Activated naive CD8-positive, alpha-beta T cell treated with anti-CD3 and anti-CD28 coated beads, Interleukin-2, amount 50 U/mL, for 16 hours (primary cell): ENCODE results near the gene RAD51D.
A peak's percentile ranks its signal among the peaks of the same experiment; 100 is the strongest.
"Not testable (repeated sequence)": the region's sequence is repeated elsewhere in the genome, so short reads cannot be mapped to it uniquely, and the experiment has no call there.

Source experiments
- DNase-seq: peaks from one replicate; pipeline ENCODE4 v3.0.0-alpha.2; 2020; ENCODE audit warnings: low read depth, low spot score

Gene RAD51D

DNA sequence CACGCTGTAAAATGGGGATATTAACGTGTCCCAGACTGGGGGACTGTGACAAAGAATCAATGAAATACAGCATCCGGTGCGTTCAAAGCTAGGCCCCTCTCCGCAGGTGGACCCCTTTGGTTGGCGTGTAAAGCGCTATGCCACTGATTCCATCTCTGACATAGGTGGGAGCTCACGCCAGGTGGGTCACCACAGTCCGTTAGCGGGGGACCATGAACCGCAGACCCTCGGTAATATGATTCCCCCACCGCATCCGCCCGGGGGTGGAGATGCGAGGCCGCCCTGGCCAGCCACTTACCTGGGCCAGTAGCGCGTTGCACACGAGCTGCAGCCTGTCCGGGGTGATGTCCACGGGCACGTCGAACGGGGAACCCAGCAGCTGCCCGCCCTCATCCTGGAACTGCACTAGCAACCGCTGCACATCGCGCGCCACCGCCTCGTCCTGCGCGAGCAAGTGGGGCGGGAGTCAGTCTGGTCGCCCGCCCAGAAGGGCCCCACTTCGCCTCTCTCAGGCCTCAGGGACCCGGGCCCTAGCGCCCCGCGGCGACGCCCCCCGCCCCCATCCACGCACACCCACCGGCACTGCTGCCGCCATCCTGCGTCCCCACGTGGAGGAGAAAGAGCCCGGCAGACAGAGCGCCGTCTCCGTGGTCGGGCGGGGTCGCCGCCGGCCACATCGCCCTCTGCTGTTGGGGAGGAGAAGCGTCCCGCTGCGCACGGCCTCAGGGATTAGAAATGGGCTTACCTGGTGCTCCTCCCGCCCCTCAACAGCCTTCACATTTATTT is 22.2 kb upstream of the RAD51D start, which contains the start of gene NLE1:
NLE1 (minus strand) TSS at position 623 of the 786 bp plus-strand sequence; CDS start at position 595, 28 bp downstream.
- DNase-seq, result peak; percentile 77

DNA sequence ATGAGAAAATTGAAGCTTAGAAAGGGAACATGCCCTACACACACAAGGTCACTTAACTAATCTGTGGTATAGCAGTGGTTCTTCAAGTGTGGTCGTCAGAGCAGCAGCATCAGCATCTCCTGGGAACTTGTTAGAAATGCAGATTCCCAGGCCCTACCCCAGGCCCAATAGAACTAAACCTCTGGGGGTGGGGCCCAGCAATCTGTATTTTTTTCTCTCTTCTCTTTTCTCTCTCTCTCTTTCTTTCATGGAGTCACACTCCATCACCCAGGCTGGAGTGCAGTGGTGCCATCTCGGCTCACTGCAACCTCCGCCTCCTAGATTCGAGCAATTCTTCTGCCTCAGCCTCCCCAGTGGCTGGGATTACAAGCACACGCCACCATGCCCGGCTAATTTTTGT is 18.6 kb upstream of the RAD51D start:
- DNase-seq, result no peak

DNA sequence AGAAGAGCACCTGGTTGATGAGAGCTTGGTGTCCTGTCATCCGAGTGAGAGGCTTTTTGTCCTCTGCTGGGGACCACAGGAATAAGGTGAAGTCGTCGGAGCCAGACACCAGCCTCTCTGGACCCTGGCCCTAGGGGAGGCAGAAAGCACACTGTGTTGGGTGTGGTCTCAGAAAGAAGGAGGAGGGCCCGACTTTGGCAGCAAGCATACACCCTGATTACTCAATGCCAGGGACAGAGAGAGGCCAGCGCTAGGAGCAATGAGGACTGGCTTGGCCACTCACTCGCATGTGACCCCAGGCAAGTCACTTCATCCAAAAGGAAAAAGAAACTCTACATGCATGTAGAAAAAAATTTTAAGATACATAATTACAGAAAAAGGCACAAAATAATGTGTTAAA is 15.7 kb upstream of the RAD51D start:
- no peak for DNase-seq

DNA sequence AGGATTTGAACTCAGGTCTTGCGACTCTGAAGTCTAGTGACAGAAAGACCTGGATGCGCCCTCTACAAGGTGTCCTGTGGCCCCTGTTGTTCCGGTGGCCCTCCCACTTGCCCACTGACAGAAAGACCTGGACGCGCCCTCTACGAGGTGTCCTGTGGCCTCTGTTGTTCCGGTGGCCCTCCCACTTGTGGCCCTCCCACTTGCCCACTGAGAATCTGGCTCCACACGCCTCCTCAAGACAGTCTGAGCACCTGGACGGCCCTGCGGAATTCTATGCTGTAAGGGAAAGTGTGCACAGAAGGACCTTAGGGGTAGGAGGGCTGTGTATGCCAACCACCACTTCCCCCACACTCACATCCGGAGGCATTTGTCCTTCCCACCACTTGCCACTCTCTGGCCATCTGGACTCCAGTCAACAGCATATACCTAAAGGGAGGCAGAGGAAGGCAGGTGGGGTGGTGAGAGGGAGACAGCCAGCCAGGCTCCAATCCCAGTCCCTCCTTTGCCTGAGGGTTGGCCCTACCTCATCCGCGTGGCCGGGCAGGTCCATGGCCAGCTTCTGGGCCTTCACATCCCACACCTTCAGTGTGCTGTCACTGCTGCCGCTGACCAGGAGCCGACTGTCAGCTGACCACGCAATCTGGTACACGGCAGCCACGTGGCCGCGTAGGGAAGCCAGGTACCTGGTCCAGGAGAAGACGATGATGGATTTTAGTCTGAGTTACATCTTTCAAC is 13.3 kb upstream of the RAD51D start:
- DNase-seq, result no peak

DNA sequence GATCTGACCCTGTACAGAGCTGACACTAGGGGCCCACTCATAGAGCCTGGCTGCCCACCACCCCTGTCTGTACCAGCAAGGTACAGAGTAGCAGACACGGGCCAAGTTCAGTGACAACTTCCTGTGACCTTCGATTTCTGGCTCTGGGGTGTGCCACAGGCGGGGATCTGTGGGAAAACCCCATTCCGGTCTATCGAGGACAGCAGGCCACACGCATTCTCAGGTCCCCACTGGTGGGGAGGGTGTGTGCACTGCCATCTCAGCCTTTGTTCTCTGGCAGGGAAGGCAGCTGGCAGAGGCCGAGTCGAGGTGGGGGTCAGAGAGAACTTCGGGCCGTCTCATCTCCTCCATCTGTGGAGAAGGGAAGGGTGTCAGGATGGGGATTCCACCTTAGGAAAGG is 12.4 kb upstream of the RAD51D start:
- DNase-seq, result no peak

DNA sequence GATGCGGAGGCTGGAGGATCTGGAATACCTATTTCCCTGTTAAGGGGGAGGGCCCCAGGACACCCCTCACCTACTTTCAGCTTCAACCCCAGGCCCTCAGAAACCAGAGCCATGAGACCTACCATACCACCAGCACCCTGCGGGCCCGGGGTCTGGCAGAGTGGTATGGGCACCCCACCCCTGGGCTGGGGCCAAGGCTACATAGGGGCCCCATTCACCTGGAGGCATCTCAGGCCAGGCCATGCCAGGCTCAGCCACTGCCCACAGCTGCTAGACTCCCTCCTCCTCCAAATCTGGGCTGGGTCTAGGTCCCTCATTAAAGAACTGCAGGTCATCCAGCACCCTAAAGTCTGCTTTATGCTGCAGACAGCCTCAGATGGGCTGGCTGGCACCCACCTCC is 10.7 kb upstream of the RAD51D start:
- DNase-seq, result no peak

DNA sequence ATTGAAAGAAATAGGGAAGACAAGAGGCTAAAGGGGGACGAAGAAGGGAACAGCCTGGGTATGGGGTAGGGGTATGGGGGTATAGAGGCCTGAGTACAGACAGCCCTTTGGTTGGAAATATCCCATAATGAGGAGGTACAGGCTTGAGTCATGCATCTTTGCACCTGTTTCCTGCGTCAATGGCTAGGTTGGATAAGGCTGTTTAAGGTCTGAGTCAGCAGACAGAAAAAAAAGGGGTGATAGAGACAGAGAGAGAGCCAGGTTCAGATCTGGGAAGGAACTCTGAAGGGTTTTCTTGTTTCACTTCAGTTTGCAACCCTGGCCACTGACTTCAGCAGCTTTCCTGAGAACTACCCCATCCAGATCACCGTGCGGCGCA is 10.3 kb upstream of the RAD51D start:
- DNase-seq, result no peak

DNA sequence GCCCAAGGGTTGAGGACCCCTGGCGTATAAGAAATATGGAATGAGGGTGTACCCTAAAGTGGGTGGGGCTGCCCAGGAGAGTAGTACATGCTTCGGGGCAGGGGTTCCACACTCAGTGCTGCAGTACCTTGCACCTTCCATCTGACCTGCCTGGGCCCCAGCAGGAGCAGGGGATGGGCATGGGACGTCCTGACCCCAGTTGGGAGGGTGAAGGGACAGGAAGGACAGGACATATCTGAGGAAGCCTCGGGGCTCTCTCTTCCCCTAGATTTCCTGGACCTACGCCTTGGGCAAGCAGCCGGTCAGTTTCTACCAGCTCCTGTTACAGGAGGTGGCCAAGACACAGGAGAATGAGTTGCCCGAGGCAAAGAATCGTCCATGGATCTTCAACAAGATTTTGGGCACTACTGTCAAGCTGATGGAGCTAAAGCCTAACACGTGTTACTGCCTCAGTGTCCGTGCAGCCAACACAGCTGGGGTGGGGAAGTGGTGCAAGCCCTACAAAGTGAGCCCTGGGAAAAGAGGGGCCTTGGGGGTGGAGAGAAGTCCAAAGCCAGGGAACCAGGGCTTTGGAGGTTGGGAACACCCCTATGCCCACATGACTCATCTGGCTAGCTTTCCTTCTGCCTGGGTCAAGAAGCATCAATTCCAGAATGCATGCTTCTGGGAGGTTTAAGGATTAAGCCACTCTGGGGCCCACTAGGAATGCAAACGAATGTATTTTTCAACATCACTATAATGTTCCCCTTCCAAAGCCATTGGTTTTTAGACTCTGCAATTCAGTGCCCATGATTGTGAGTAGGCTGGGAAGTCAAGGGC is 9.7 kb upstream of the RAD51D start:
- DNase-seq, result no peak

DNA sequence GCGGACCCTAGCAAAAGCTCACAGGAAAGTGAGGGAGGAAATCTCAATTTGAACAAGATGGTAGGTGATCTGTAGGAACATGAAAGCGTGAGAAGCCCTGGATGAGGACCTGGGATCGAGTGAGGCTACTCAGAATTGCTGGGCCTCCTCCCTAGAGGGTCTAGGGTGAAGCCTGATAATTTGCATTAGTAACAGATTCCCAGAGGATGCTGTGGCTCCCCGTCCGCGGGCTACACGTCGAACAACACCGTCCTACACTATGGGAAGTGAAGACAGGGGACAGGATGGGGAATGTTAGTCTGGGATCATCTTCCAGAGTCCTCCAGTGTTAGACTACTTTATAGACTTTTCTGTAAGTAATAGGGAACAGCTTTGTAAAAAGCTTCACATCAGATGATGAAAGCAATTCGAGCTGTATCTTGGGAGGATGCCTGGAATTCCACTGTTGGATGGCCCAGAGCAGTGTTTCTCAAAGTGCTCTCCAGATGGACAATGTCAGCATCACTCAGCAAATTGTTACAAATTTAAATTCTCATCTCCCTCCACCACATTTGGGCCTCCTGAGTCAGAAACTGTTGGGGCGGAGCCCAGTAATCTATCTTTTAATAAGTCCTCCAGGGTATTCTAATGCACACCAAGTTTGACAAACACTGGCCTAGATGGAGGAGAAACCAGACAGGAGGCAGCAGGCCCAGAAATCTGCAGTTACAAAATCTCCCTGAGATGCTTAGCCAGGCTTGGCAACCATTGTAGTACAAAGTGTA is 8.3 kb upstream of the RAD51D start:
- no peak for DNase-seq

DNA sequence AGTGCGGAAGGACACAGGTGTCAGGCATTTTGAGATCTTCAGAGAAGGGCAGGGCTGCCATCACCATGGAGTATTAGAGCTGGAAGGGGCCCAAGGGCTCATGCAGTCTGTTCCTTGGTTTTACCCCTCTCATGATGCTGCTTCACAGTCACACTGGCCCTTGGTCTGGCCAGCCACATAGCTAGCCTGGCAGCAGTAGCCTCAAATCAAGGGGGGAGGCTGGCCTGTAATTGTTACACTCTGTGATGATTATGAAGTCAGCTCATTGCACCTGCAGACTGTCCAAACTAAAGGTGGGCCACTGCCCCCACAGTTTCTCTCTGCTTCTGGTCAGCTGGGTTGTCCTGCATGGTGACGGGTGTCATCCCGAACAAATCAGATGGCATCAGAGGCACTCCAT is 1.7 kb upstream of the RAD51D start, which contains the start of gene FNDC8:
FNDC8 (plus strand) TSS at position 301 of the 400 bp plus-strand sequence; CDS start at position 380, 79 bp downstream.
- no peak for DNase-seq

DNA sequence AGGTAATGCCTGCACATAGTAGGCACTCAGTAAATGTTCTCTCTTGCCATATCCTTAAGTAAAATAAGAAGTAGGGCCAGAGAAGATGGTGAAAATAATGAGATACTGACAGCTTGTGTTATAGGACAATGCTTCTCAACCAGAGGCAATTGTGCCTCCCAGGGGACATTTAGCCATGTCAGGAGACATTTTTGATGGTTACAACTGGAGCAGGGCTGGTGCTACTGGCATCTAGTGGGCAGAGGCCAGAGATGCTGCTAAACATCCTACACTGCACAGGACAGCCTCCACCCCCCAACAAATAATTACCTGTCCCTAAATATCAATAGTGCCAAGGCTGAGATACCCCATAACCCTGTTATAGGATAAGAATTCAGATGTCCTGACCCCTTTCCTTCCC is 1.7 kb downstream of the RAD51D start:
- no peak for DNase-seq

DNA sequence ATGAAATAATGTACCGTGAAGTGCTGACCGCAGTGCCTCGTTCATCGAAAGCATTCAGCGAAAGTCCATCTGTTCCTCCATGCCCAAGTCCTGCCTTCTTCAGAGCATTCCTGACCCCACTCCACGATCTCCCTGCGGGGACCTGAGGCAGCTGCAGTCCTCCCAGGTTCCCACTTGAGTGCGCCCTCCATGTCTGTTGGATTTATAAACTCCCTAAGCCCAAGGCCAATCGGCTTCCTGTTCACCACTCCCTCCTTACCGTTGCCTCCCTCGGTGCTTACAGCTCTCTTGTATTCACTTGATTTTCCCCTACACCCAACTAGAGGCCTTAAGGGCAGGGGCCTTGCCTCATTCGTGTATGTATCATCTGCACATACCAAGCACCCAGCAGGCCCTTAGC is 2.8 kb downstream of the RAD51D start:
- DNase-seq, result no peak

DNA sequence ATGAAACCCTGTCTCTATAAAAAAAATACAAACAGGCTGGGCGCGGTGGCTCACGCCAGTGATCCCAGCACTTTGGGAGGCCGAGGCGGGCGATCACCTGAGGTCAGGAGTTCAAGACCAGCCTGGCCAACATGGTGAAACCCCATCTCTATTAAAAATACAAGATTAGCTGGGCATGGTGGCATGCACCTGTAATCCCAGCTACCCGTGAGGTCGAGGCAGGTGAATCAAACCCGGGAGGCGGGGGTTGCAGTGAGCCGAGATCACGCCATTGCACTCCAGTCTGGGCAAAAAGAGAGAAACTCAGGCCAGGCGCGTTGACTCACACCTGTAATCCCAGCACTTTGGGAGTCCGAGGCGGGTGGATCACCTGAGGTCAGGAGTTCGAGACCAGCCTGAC is 8.9 kb downstream of the RAD51D start:
- not testable (repeated sequence) for DNase-seq

DNA sequence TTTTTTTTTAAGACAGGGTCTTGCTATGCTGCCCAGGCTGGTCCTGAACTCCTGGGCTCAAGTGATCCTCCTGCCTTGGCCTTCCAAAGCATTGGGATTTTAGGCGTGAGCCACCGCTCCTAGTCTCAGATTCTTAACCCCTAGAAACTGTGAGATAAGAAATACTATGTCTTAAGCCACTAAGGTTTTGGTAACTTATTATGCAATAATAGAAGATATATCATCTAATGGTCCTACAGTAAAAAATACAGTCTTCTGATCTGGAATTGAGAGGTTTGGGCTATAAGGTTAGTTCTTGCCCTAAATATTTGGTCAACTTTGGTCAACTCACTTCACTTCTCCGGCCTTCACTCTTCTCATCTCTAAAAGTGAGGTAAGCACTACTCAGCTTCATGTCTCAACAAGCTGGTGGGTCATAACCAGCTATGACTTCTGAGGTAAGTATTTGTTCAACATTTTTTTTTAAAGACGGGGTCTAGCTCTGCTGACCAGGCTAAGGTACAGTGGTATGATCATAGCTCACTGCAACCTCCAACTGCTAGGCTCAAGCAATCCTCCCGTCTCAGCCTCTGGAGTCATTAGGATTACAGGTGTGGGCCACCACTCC is 14.7 kb downstream of the RAD51D start:
- DNase-seq, result no peak

DNA sequence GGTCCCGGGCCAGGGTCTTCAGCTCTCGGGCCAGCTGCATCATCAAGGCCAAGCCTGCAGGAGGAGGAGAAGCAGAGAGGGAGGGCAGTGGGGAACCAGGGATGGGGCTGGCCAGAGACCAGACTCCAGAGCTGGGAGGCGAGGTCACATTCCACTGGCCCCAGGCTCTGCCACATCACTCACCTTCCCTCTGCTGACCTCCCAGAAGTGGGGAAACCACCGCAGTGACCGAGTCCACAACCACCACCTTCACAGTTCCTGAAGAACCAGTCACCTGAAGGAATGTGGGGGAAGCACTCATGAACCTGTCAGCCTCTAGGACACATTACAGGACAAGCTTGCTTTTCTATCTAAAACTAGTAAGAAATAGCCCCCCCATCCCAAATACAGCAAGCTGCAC is 16.4 kb downstream of the RAD51D start:
- DNase-seq, result no peak

DNA sequence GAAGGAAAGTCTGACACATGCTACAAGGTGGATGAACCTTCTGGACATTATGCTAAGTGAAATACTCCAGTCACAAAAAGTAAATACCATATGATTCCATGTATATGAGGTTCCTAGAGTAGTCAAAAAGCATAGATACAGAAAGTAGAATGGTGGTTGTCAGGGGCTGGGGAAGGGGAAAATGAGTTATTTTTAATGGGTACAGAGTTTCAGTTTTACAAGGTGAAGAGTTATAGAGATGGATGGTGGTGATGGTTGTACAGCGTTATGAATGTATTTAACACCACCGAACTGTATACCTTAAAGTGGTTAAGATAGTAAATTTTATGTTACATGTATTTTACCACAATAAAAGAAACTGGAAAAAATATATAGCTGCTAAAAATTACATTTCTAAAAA is 17.9 kb downstream of the RAD51D start:
- DNase-seq, result no peak

DNA sequence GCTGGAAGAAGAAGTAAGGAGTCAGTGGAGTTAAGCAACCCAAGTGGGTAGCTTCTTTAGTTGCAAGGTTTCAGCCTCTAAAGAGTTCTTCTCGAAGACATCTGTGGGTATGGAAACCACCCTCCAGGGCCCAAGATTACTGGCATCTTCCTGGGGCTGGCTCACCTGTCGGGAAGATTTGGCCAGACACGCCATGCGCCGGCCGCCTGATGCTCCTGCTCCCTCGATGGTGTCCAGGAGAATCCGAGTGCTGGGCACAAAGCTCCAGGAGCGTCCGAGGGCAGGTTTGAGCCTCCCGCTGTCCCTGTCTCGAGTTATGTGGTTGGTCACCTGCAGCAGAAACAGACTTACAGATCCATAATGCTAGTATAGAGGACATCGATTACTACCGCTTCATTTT is 18.6 kb downstream of the RAD51D start:
- DNase-seq, result no peak

DNA sequence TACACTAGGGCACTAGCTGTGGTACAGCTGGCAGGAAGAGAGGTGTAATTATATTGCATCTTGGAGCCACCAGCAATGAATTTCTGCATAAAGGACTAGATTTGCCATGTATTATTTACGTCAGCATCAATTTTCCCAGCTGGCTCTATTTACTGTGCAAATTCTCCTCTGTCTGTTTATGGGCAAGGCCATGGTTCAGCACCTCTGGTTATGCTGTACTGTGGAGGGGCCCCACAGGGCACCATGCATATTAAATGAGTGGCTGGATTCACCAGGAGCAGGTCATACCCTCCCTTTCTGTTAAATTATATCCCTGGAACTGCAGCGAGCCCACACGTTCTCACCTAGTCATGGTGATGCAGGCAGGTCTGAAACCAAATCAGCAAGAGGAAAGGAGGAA is 19.8 kb downstream of the RAD51D start:
- no peak for DNase-seq

DNA sequence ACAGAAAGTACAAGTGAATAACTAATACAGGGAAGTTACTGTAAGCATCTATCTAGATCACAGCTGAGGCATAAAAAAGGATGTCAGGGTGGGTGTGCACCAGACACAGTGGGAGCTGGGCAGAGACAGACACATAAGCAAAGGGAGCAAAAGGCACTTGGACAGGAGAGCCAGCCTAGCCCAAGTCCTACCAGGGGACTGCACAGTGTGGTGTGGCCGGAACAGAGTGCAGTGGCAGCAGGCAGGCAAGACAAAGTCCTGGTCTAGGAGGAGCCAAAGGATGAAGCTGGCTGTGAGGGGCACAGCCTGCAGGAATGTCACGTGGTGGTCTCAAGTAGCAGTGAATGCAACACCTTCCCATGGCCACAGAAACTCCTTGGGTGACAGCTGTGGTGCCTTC is 21.9 kb downstream of the RAD51D start:
- DNase-seq, result no peak

DNA sequence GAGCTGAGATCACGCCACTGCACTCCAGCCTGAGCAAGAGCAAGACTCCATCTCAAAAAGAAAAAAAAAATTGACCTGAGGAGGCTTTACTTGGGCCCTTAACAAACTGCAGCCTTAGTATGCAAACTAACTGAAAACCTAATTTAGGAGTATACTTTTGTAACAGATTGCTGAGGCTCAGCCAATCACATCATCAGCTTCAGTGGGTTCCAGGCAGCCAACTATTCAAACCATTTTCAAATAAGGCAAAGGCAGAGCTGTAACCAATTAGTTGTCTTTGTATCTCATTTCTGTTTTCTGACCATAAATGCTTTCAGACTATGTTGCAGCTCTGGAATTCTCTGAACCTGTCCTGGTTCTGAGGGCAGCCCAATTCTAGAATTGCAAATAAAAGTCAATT is 23.9 kb downstream of the RAD51D start:
- DNase-seq, result no peak

DNA sequence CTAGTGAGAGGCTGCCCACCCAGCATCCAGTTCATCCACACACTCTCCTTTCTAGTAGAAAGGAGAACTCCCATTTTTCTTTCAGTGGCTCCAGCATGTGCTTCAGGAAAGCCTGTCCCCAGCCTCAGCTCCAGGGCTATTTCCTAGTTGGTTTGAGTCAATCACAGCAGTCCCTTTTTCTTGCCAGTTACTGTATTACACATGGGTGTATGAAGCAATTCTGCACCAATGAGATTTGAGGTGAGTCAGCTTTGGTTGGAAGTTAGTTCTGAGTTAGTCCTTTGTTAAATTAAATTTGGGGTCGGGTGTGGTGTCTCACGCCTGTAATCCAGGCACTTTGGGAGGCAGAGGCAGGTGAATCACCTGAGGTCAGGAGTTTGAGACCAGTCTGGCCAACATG is 24.8 kb downstream of the RAD51D start:
- DNase-seq, result no peak
